HepG2 (cell line): ENCODE data around the gene ADCY1. TPM values are rescaled to one million over a fixed set of nuclear protein-coding genes. Genes with fewer than 3 reads are reported as not detected.

Experiments
- ATAC-seq: fragments of 200-7000 bp; cut with Tn5 transposase; 3 replicates; pipeline ENCODE4 v1.9.1; 2020; ENCODE audit warnings: mild to moderate bottlenecking, moderate library complexity
- BruUV-seq: library from RNA; stranded (reverse); fragments of 400-500 nt; replicated peaks from 2 replicates; lab custom pipeline; 2021; lab: Mats Ljungman, UMichigan
- CTCF ChIA-PET: fragments of 300-600 bp; formaldehyde crosslinking; extraction: SDS; loops from one replicate; lab custom pipeline; 2021; ENCODE audit warnings: low total read pairs, inconsistent platforms, low intra/inter-chr PET ratio; lab: Yijun Ruan, JAX
- POLR2A ChIA-PET: fragments of 350-600 bp; sonication (Branson Sonifier 250); formaldehyde crosslinking; loops from one replicate; lab custom pipeline; 2020; ENCODE audit warnings: antibody characterized with exemption, inconsistent platforms; lab: Yijun Ruan, JAX
- DNase-seq: peaks from one replicate; pipeline ENCODE4 v3.0.0-alpha.2; 2015; ENCODE audit warnings: low spot score
- FAIRE-seq: peaks from 3 replicates; lab custom pipeline; 2011; peaks lifted over from hg19 to GRCh38; lab: Jason Lieb, UNC
- H2AFZ ChIP-seq: one replicate; pipeline ENCODE4 v1.6.1; 2011; ENCODE audit warnings: low read length, inconsistent platforms
- H3K27ac ChIP-seq: fragments of 300-600 bp; 3 replicates; pipeline ENCODE4 v1.8.0; 2011; ENCODE audit warnings: mixed run types, mild to moderate bottlenecking, mixed read lengths, low read length, inconsistent platforms; ENCODE audit not compliant: insufficient read depth; ENCODE audit errors: extremely low read length
- H3K27me3 ChIP-seq, 2 experiments: fragments of 200-600 bp in 1 of 2; 2 replicates in 1 of 2; 3 replicates in 1 of 2; pipeline versions ENCODE4 v1.6.0 to v1.8.0; 2011; ENCODE audit warnings: low read length in 2 of 2, mild to moderate bottlenecking in 2 of 2, moderate library complexity in 2 of 2, inconsistent platforms in 1 of 2; ENCODE audit not compliant: insufficient read depth in 2 of 2, control insufficient read depth in 1 of 2
- H3K36me3 ChIP-seq, 2 experiments: fragments of 200-600 bp in 1 of 2; replicated peaks in 1 of 2; 2 replicates in 1 of 2; 3 replicates in 1 of 2; pipeline versions ENCODE4 v1.5.1 to v1.8.0; 2011; ENCODE audit warnings: low read length in 2 of 2, inconsistent platforms in 1 of 2; ENCODE audit not compliant: insufficient read depth in 2 of 2, control insufficient read depth in 1 of 2
- H3K4me1 ChIP-seq: 2 replicates; pipeline ENCODE4 v1.5.1; 2012; ENCODE audit warnings: low read length, inconsistent platforms; ENCODE audit not compliant: insufficient read depth
- H3K4me2 ChIP-seq: 2 replicates; pipeline ENCODE4 v1.6.0; 2011; ENCODE audit warnings: low read depth, low read length, inconsistent platforms
- H3K4me3 ChIP-seq, 3 experiments: fragments of 200-600 bp in 1 of 3; sonication (generic), shearing (Covaris generic) in 1 of 3; replicated peaks in 1 of 3; 2 replicates each; pipeline ENCODE4 v1.5.1; 2011 to 2016; ENCODE audit warnings: low read length in 3 of 3, inconsistent platforms in 2 of 3, low read depth in 2 of 3, mild to moderate bottlenecking in 2 of 3, control low read depth in 1 of 3, mixed read lengths in 1 of 3; ENCODE audit not compliant: insufficient read depth in 1 of 3
- H3K79me2 ChIP-seq: one replicate; pipeline ENCODE4 v1.6.1; 2011; ENCODE audit warnings: low read length, inconsistent platforms; ENCODE audit not compliant: insufficient read depth
- H3K9ac ChIP-seq: 2 replicates; pipeline ENCODE4 v1.6.0; 2011; ENCODE audit warnings: mild to moderate bottlenecking, low read depth, low read length, inconsistent platforms; ENCODE audit not compliant: insufficient read depth
- H3K9me3 ChIP-seq: 2 replicates; pipeline ENCODE4 v1.5.1; 2012; ENCODE audit warnings: mild to moderate bottlenecking, low read length
- H4K20me1 ChIP-seq: 2 replicates; pipeline ENCODE4 v1.6.0; 2011; ENCODE audit warnings: inconsistent platforms, mild to moderate bottlenecking, low read length, moderate library complexity; ENCODE audit not compliant: insufficient read depth
- ADNP ChIP-seq: sonication (generic); formaldehyde crosslinking; IDR thresholded peaks from 2 replicates; pipeline ENCODE4 v1.4.0; 2020; ENCODE audit warnings: missing genetic modification reagents
- AHR ChIP-seq: IDR thresholded peaks from 2 replicates; pipeline ENCODE4 v1.6.1; 2018; ENCODE audit warnings: missing genetic modification reagents, missing compliant biosample characterization
- KMT2A ChIP-seq: sonication (generic); formaldehyde crosslinking; IDR thresholded peaks from 2 replicates; pipeline ENCODE4 v1.4.0; 2020; ENCODE audit warnings: missing genetic modification reagents
- SMARCE1 ChIP-seq: fragments of 450-650 bp; IDR thresholded peaks from 2 replicates; pipeline ENCODE4 v1.6.1; 2017; ENCODE audit warnings: borderline replicate concordance
- ZNF317 ChIP-seq: sonication (generic); formaldehyde crosslinking; IDR thresholded peaks from 2 replicates; pipeline ENCODE4 v1.5.0; 2020; ENCODE audit warnings: mild to moderate bottlenecking, missing genetic modification reagents
- ZNF589 ChIP-seq: sonication (generic); formaldehyde crosslinking; conservative IDR thresholded peaks from 2 replicates; pipeline ENCODE4 v1.8.0; 2022; ENCODE audit warnings: mild to moderate bottlenecking, moderate library complexity, missing genetic modification reagents
- ZNF749 ChIP-seq: sonication (generic); formaldehyde crosslinking; IDR thresholded peaks from 2 replicates; pipeline ENCODE4 v1.8.0; 2022; ENCODE audit warnings: mild to moderate bottlenecking, missing genetic modification reagents, moderate library complexity, borderline replicate concordance
- ZSCAN21 ChIP-seq: sonication (generic); formaldehyde crosslinking; IDR thresholded peaks from 2 replicates; pipeline ENCODE4 v1.8.0; 2022; ENCODE audit warnings: mild to moderate bottlenecking, missing genetic modification reagents, moderate library complexity, borderline replicate concordance
- ZSCAN25 ChIP-seq: sonication (generic); formaldehyde crosslinking; IDR thresholded peaks from 2 replicates; pipeline ENCODE4 v1.8.0; 2022; ENCODE audit warnings: mild to moderate bottlenecking, missing genetic modification reagents
- WGBS: methylation state at CpG from one replicate; pipeline ENCODE4 v1.1.6; 2017; ENCODE audit warnings: low lambda C conversion rate; 5-methylcytosine and 5-hydroxymethylcytosine counted together
- in situ Hi-C: cut with HindIII; loops from 2 replicates; pipeline ENCODE4 v1.10.0; 2017; ENCODE audit warnings: low pct_unique_long_range_greater_than_20kb; ENCODE audit not compliant: extremely low pct_ligation_motif_present
- intact Hi-C: fragments of 100-400 bp; cut with micrococcal nuclease; formaldehyde crosslinking; loops from one replicate; pipeline ENCODE4 v1.10.0; 2022; ENCODE audit not compliant: unreplicated experiment
- polyA plus RNA-seq, 8 experiments: library from polyadenylated mRNA; depleted of rRNA in 3 of 8; stranded (reverse) in 7 of 8; unstranded in 1 of 8; fragments of >200 nt; fragmentation: Illumina TruSeq in 4 of 8; extraction: Trizol in 4 of 8; gene quantifications; 2 replicates each; pipeline versions ENCODE4 v1.2.1 to v1.2.3, GENCODE V29; 2011 to 2016; ENCODE audit warnings: low read depth in 4 of 8, missing spikeins in 1 of 8, mixed read lengths in 1 of 8; ENCODE audit not compliant: insufficient read depth in 1 of 8
- total RNA-seq, 5 experiments: library from RNA; depleted of rRNA; stranded (reverse); fragments of >200 nt; fragmentation: Illumina TruSeq; extraction: Trizol; gene quantifications; 2 replicates each; pipeline ENCODE4 v1.2.3, GENCODE V29; 2016; ENCODE audit warnings: low read depth in 1 of 5
- TF ChIP-seq, protein P1 (sequence below): IDR thresholded peaks from 2 replicates; pipeline ENCODE4 v1.6.1; 2016; ENCODE audit warnings: control low read depth
- TF ChIP-seq, protein P2 (sequence below), 2 experiments: IDR thresholded peaks; 2 replicates each; pipeline ENCODE4 v1.6.1; 2011 to 2012; ENCODE audit warnings: low read length in 2 of 2, borderline replicate concordance in 1 of 2, low read depth in 1 of 2, mild to moderate bottlenecking in 1 of 2, moderate library complexity in 1 of 2
- TF ChIP-seq, protein P3 (sequence below): sonication (generic); formaldehyde crosslinking; conservative IDR thresholded peaks from 2 replicates; pipeline ENCODE4 v1.8.0; 2022; ENCODE audit warnings: mild to moderate bottlenecking, moderate library complexity, missing genetic modification reagents

ADCY1 gene
- total and polyA plus RNA-seq, 2 of the 13 experiments (the other 11 are each of a cell fraction or from before 2014, with no cell fraction given), result 0.80 to 1.2 TPM

DNA sequence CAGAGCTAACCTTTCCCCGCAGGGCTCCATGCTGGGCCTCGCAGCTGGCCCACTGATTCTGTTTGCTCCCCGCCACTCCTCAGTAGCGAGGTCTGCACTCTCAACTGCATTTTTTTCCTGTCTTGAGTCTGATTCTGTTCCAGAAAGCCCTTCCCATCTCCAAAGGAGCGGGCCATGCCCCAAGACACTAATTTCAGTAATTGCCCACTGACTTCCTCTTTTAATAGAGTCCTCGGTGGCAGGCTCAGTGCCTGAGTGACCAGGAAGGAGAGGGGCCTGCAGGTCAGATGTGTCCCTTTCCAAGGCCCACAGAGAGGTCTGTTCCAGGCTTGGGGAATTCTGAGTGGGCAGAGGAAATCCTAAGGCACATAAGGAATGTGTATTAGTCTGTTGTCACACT, 77.4 kb downstream of the ADCY1 start:
- H3K36me3 ChIP-seq, result no peaks in the 10 kb centered on the region
- BruUV-seq, result no TSS peak
- FAIRE-seq (no peak), ATAC-seq (no peak), DNase-seq (no peak)
- in situ Hi-C loops, result no loop called here
- H3K4me2 ChIP-seq, result no peak overlapping the region
- no peaks in the 10 kb centered on the region for H4K20me1 ChIP-seq
- H3K4me1 ChIP-seq, result no peaks in the 10 kb centered on the region
- WGBS, result 52% methylated on average over 6 of the region's 6 CpGs
- ChIA-PET CTCF (no interaction called here), POLR2A (no interaction called here)
- peaks cover 0 to 3% of the 10 kb centered on the region in 2 experiments; a peak in 2 of 5 replicates for H3K27me3 ChIP-seq
- no peaks in the 10 kb centered on the region for H3K9me3 ChIP-seq
- no peak for TF ChIP-seq ZNF749 (CRISPR knock-in tag)
- no peaks in the 10 kb centered on the region for H3K79me2 ChIP-seq
- intact Hi-C loops, result no loop called here
- no peak overlapping the region for H3K27ac ChIP-seq
- H3K9ac ChIP-seq, result no peak overlapping the region
- no peak overlapping the region for H2AFZ ChIP-seq
- no peak overlapping the region for H3K4me3 ChIP-seq

DNA sequence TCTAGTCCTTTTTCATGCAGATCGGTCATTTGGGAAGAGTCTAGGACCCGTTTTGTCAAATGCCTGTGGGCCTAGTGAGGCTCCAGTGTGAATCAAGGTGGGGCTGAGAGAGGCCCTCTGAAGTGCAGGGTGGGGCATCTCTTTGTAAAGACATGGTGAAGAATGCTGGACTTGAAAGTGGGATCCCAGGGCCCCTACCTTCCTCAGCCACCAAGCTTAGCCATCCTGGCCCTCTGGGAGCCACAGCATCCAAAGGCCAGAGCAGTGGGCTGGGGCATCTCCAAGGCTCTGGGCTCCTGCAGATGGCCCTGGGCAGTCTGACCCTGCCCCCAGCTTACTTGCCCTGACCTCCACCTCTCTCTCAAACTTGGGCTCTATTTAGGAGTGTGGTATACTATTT, 78.5 kb downstream of the ADCY1 start:
- FAIRE-seq, result no peak
- H3K9me3 ChIP-seq, result no peaks in the 10 kb centered on the region
- DNase-seq, result no peak
- no peaks in the 10 kb centered on the region for H3K36me3 ChIP-seq
- H3K4me1 ChIP-seq, result no peaks in the 10 kb centered on the region
- intact Hi-C loops (no loop called here), in situ Hi-C loops (no loop called here)
- no peak overlapping the region for H3K4me2 ChIP-seq
- H3K4me3 ChIP-seq, result no peak overlapping the region
- BruUV-seq, result no TSS peak
- ChIA-PET CTCF (no interaction called here), POLR2A (no interaction called here)
- H3K9ac ChIP-seq, result no peak overlapping the region
- no peak for ATAC-seq
- H3K27me3 ChIP-seq, result peaks cover 0 to 3% of the 10 kb centered on the region in 2 experiments; a peak in 2 of 5 replicates
- H3K27ac ChIP-seq, result no peak overlapping the region
- H3K79me2 ChIP-seq, result no peaks in the 10 kb centered on the region
- H2AFZ ChIP-seq, result no peak overlapping the region
- no peaks in the 10 kb centered on the region for H4K20me1 ChIP-seq
- WGBS, result 10% methylated on average over 2 of the region's 2 CpGs
- no peak for TF ChIP-seq ZNF589 (CRISPR knock-in tag)
- no peak for TF ChIP-seq ADNP (CRISPR knock-in tag)
- no peak for TF ChIP-seq SMARCE1
- no peak for TF ChIP-seq ZSCAN21 (CRISPR knock-in tag)
- TF ChIP-seq ZNF317 (CRISPR knock-in tag), result no peak
- TF ChIP-seq, protein P1, sequence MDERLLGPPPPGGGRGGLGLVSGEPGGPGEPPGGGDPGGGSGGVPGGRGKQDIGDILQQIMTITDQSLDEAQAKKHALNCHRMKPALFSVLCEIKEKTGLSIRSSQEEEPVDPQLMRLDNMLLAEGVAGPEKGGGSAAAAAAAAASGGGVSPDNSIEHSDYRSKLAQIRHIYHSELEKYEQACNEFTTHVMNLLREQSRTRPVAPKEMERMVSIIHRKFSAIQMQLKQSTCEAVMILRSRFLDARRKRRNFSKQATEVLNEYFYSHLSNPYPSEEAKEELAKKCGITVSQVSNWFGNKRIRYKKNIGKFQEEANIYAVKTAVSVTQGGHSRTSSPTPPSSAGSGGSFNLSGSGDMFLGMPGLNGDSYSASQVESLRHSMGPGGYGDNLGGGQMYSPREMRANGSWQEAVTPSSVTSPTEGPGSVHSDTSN, result no peak
- TF ChIP-seq ZSCAN25 (CRISPR knock-in tag), result no peak
- no peak for TF ChIP-seq AHR
- no peak for TF ChIP-seq KMT2A (CRISPR knock-in tag)
- TF ChIP-seq, protein P2, sequence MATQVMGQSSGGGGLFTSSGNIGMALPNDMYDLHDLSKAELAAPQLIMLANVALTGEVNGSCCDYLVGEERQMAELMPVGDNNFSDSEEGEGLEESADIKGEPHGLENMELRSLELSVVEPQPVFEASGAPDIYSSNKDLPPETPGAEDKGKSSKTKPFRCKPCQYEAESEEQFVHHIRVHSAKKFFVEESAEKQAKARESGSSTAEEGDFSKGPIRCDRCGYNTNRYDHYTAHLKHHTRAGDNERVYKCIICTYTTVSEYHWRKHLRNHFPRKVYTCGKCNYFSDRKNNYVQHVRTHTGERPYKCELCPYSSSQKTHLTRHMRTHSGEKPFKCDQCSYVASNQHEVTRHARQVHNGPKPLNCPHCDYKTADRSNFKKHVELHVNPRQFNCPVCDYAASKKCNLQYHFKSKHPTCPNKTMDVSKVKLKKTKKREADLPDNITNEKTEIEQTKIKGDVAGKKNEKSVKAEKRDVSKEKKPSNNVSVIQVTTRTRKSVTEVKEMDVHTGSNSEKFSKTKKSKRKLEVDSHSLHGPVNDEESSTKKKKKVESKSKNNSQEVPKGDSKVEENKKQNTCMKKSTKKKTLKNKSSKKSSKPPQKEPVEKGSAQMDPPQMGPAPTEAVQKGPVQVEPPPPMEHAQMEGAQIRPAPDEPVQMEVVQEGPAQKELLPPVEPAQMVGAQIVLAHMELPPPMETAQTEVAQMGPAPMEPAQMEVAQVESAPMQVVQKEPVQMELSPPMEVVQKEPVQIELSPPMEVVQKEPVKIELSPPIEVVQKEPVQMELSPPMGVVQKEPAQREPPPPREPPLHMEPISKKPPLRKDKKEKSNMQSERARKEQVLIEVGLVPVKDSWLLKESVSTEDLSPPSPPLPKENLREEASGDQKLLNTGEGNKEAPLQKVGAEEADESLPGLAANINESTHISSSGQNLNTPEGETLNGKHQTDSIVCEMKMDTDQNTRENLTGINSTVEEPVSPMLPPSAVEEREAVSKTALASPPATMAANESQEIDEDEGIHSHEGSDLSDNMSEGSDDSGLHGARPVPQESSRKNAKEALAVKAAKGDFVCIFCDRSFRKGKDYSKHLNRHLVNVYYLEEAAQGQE (IDR thresholded peaks at IDR 0.05; ENCODE audit: borderline replicate concordance in 1 of 2, low read depth in 1 of 2, low read length in 2 of 2), result no peak
- TF ChIP-seq, protein P3, sequence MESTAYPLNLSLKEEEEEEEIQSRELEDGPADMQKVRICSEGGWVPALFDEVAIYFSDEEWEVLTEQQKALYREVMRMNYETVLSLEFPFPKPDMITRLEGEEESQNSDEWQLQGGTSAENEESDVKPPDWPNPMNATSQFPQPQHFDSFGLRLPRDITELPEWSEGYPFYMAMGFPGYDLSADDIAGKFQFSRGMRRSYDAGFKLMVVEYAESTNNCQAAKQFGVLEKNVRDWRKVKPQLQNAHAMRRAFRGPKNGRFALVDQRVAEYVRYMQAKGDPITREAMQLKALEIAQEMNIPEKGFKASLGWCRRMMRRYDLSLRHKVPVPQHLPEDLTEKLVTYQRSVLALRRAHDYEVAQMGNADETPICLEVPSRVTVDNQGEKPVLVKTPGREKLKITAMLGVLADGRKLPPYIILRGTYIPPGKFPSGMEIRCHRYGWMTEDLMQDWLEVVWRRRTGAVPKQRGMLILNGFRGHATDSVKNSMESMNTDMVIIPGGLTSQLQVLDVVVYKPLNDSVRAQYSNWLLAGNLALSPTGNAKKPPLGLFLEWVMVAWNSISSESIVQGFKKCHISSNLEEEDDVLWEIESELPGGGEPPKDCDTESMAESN, result no peak
